ENCODE data around the gene MAD1L1. TPM values are rescaled to one million over a fixed set of nuclear protein-coding genes. Genes with fewer than 3 reads are reported as not detected.

The MAD1L1 gene
- total and polyA plus RNA-seq, 7 donors = 11.7 to 17.5 (median 15.6) TPM

DNA sequence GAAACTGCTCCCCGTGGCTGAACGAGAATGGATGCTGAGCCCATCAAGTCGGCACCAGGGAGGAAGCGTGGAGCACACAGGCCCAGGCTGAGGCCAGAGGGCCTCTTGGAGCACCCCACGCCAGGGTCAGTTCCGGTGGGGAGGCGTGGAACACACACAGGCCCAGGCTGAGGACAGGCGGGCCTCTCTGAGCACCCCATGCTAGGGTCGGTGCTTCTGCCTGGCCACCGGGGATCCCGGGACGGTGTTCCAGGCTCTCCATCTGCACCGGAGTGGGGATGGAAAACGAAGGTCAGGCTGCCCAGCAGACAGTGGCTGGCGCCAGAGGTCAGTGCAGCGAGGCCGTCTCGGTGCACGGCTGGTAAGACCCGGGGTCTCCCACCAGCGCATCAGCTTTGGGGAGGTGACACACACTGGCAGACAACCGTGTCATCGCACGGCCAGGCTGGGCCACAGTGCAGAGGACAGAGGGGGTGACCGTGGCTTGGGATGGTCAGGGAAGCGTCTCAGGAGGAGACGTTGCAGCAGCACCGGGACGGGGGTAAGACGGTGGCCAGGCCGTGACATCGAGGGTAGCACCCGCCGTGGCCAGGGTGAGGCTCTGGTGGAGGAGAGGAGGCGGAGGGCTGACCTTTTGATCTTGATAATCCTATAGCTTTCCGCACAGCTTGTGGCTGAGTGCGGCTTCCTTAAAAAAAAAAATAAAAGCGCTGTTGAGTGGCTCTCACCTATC is 358.7 kb downstream of the MAD1L1 start:
- intact Hi-C loops (cut with DNase I) = no loop called here
- Histone ChIP-seq H3K27me3 (ENCODE audit: insufficient read depth in 3 of 3, low read length in 2 of 3) (no peaks in the 10 kb centered on the region), H3K27ac (no peak overlapping the region), H3K36me3 (ENCODE audit: insufficient read depth in 1 of 2, low read depth in 1 of 2) (no peaks in the 10 kb centered on the region), H3K4me3 (no peak overlapping the region), H3K9me3 (peaks cover 5% of the 10 kb centered on the region), H3K4me1 (no peaks in the 10 kb centered on the region)
- TF ChIP-seq, protein P1, sequence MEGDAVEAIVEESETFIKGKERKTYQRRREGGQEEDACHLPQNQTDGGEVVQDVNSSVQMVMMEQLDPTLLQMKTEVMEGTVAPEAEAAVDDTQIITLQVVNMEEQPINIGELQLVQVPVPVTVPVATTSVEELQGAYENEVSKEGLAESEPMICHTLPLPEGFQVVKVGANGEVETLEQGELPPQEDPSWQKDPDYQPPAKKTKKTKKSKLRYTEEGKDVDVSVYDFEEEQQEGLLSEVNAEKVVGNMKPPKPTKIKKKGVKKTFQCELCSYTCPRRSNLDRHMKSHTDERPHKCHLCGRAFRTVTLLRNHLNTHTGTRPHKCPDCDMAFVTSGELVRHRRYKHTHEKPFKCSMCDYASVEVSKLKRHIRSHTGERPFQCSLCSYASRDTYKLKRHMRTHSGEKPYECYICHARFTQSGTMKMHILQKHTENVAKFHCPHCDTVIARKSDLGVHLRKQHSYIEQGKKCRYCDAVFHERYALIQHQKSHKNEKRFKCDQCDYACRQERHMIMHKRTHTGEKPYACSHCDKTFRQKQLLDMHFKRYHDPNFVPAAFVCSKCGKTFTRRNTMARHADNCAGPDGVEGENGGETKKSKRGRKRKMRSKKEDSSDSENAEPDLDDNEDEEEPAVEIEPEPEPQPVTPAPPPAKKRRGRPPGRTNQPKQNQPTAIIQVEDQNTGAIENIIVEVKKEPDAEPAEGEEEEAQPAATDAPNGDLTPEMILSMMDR (IDR thresholded peaks at IDR 0.05) = no peak
- DNase-seq (no peak), ATAC-seq (no peak)
- WGBS, 3 donors = 93 to 95% (median 95%) methylated on average over 38 of the region's 38 CpGs

DNA sequence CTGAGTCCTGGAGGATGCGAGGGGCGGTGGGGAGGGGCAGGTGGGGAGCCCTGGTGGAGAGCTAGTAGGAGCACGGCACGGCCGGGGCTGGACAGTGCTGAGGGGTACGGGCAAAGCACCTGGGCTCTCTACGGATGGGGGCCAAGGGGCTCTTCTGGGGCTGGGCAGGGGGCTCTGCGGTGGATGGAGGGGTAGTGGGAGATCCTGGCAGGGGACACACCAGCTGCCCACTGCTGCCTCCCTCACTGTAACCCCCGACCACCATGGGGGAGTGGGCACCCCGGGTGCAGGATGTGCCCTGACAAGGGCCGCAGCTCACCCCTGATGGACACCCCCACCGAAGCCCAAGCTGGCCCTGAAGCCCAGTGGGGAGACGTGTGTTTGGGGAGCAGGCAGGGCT is 359.3 kb downstream of the MAD1L1 start:
- no peaks in the 10 kb centered on the region for H3K4me1 ChIP-seq
- intact Hi-C loops (cut with DNase I) = no loop called here
- H3K27me3 ChIP-seq (ENCODE audit: insufficient read depth in 3 of 3, low read length in 2 of 3) = no peaks in the 10 kb centered on the region
- DNase-seq = no peak
- no peak for ATAC-seq
- H3K4me3 ChIP-seq = no peak overlapping the region
- 94 to 99% (median 97%) methylated on average over 13 of the region's 13 CpGs for WGBS, 3 donors
- H3K36me3 ChIP-seq (ENCODE audit: insufficient read depth in 1 of 2, low read depth in 1 of 2) = no peaks in the 10 kb centered on the region
- H3K27ac ChIP-seq = no peak overlapping the region
- TF ChIP-seq, protein P1 (IDR thresholded peaks at IDR 0.05) = no peak
- no peaks in the 10 kb centered on the region for H3K9me3 ChIP-seq

DNA sequence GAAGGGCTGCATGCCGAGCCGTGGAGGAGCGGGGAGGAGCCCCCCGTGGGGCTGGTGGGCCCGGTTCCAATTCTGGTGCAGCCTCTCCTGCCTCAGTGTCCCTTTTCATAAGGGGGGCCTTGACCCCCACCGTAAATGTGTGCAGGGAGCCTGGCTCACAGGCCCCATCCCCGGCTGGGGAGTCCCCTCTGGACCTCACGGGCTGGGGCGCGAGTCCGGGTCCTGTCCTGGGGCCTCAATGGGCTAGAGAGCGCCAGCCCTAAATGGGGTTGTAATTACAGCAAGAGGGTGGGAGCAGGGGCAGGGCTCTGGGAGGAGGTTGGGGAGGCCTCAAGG is 359.7 kb downstream of the MAD1L1 start:
- no peak overlapping the region for H3K27ac ChIP-seq
- DNase-seq (no peak), ATAC-seq (no peak)
- no peak overlapping the region for H3K4me3 ChIP-seq
- H3K9me3 ChIP-seq = no peaks in the 10 kb centered on the region
- 89 to 94% (median 92%) methylated on average over 12 of the region's 12 CpGs for WGBS, 3 donors
- TF ChIP-seq, protein P1 (IDR thresholded peaks at IDR 0.05) = no peak
- no peaks in the 10 kb centered on the region for H3K27me3 ChIP-seq (ENCODE audit: insufficient read depth in 3 of 3, low read length in 2 of 3)
- H3K36me3 ChIP-seq (ENCODE audit: insufficient read depth in 1 of 2, low read depth in 1 of 2) = no peaks in the 10 kb centered on the region
- intact Hi-C loops (cut with DNase I) = no loop called here
- no peaks in the 10 kb centered on the region for H3K4me1 ChIP-seq

DNA sequence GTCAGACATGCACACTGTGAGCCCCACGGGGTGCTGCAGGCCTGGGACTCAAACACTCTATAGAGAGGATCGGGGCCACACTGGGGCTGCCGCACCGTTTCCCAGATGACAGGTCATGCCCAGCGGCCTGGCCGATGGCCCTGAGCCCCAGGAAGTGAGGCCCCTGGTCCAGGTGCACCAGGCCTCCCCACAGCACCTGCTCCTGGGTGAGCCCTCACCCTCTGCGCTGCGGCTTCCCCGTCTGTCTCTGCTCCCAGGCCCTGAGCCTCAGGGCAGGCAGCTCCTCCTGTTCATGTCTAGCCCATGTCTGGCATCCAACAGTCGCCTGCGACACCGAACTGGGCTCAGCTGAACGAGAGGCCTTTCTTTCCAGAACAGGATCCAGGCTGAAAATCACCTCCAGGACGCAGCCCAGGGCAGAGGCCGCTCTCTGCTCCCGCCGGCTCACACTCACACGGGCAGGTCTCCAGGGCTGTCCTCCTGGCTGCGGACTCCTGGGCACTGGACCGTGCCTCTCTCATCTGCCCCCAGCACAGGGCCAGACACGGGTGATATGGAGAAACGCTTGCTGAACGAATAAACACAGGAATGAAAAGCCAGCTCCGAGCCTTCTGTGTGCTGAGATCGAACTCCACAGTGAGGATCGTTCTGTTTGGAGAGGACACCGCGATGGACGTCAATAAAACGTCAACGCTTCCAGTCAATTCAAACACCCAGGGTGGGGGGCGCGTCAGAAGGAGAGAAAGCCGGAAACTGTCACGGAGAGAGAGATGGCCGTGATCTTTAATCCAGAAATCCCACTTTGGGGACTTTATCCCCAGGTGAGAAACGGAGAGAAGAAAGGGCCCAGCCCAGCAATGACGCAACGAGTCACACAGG is 360.3 kb downstream of the MAD1L1 start:
- WGBS, 3 donors = 93 to 94% (median 93%) methylated on average over 36 to 39 of the region's 39 CpGs
- no peak overlapping the region for H3K4me3 ChIP-seq
- no peaks in the 10 kb centered on the region for H3K36me3 ChIP-seq (ENCODE audit: insufficient read depth in 1 of 2, low read depth in 1 of 2)
- TF ChIP-seq, protein P1 (IDR thresholded peaks at IDR 0.05) = no peak
- ATAC-seq = no peak
- H3K27ac ChIP-seq = no peak overlapping the region
- H3K27me3 ChIP-seq (ENCODE audit: insufficient read depth in 3 of 3, low read length in 2 of 3) = no peaks in the 10 kb centered on the region
- DNase-seq = no peak
- no peaks in the 10 kb centered on the region for H3K4me1 ChIP-seq
- no peaks in the 10 kb centered on the region for H3K9me3 ChIP-seq
- intact Hi-C loops (cut with DNase I) = no loop called here
